Memory B cell (primary cell): ENCODE results near the gene CXorf66.

Experiments used
- ATAC-seq: fragments of 150-1000 bp; cut with Tn5 transposase; 2 replicates; pipeline ENCODE4 v1.10.0; 2021; ENCODE audit warnings: low read depth, mild to moderate bottlenecking, moderate library complexity
- DNase-seq, 2 donors: peaks; one replicate each; pipeline ENCODE4 v3.0.0; 2022; ENCODE audit warnings: low spot score in 2 of 2
- H3K27ac Mint-ChIP-seq: one replicate; pipeline ENCODE4 v1.8.0; 2022; ENCODE audit warnings: mild to moderate bottlenecking, moderate library complexity, mixed read lengths
- H3K27me3 Mint-ChIP-seq: one replicate; pipeline ENCODE4 v1.8.0; 2022; ENCODE audit warnings: mixed read lengths
- H3K36me3 Mint-ChIP-seq: one replicate; pipeline ENCODE4 v1.8.0; 2022; ENCODE audit warnings: mild to moderate bottlenecking, mixed read lengths
- H3K4me1 Mint-ChIP-seq: one replicate; pipeline ENCODE4 v1.8.0; 2022; ENCODE audit warnings: mixed read lengths
- H3K4me3 Mint-ChIP-seq: one replicate; pipeline ENCODE4 v1.8.0; 2022; ENCODE audit warnings: mild to moderate bottlenecking, moderate library complexity, mixed read lengths
- H3K9me3 Mint-ChIP-seq: one replicate; pipeline ENCODE4 v1.8.0; 2022; ENCODE audit warnings: mixed read lengths

CXorf66 gene

DNA sequence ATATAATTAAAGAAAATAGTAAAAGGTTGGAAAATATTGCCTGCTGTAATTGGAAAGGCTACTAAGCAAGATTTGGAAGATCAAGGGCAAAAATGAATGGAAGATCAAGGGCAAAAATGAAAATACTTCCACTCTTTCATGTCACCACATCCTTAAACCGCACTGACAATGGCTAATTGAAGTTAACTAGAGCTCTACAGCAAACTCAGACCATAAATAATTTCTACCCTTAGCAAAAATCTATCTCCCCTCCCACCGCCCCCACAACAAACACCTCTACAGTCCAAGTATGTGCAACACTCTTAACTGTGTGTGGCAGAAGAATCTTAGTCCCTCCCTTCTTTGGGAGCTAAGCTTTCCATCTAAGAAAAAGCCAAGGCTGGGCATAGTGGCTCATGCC is 59.6 kb downstream of the CXorf66 start:
- no peak overlapping the region for H3K4me3 Mint-ChIP-seq
- peaks cover 23% of the 10 kb centered on the region for H3K4me1 Mint-ChIP-seq
- H3K27me3 Mint-ChIP-seq: no peaks in the 10 kb centered on the region
- no peak for ATAC-seq
- H3K27ac Mint-ChIP-seq: no peak overlapping the region
- H3K36me3 Mint-ChIP-seq: peaks cover 6% of the 10 kb centered on the region
- H3K9me3 Mint-ChIP-seq: no peaks in the 10 kb centered on the region
- DNase-seq: no peak
